GM19463 (cell line): Measurements from ENCODE around the gene TOP2B.

ENCODE experiments used
- ATAC-seq: cut with Tn5 transposase; IDR thresholded peaks from one replicate; pipeline ENCODE4 v1.9.1; 2021; ENCODE audit warnings: mild to moderate bottlenecking, moderate library complexity; ENCODE audit not compliant: unreplicated experiment

Gene TOP2B, protein sequence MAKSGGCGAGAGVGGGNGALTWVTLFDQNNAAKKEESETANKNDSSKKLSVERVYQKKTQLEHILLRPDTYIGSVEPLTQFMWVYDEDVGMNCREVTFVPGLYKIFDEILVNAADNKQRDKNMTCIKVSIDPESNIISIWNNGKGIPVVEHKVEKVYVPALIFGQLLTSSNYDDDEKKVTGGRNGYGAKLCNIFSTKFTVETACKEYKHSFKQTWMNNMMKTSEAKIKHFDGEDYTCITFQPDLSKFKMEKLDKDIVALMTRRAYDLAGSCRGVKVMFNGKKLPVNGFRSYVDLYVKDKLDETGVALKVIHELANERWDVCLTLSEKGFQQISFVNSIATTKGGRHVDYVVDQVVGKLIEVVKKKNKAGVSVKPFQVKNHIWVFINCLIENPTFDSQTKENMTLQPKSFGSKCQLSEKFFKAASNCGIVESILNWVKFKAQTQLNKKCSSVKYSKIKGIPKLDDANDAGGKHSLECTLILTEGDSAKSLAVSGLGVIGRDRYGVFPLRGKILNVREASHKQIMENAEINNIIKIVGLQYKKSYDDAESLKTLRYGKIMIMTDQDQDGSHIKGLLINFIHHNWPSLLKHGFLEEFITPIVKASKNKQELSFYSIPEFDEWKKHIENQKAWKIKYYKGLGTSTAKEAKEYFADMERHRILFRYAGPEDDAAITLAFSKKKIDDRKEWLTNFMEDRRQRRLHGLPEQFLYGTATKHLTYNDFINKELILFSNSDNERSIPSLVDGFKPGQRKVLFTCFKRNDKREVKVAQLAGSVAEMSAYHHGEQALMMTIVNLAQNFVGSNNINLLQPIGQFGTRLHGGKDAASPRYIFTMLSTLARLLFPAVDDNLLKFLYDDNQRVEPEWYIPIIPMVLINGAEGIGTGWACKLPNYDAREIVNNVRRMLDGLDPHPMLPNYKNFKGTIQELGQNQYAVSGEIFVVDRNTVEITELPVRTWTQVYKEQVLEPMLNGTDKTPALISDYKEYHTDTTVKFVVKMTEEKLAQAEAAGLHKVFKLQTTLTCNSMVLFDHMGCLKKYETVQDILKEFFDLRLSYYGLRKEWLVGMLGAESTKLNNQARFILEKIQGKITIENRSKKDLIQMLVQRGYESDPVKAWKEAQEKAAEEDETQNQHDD (N-terminal part only)

DNA sequence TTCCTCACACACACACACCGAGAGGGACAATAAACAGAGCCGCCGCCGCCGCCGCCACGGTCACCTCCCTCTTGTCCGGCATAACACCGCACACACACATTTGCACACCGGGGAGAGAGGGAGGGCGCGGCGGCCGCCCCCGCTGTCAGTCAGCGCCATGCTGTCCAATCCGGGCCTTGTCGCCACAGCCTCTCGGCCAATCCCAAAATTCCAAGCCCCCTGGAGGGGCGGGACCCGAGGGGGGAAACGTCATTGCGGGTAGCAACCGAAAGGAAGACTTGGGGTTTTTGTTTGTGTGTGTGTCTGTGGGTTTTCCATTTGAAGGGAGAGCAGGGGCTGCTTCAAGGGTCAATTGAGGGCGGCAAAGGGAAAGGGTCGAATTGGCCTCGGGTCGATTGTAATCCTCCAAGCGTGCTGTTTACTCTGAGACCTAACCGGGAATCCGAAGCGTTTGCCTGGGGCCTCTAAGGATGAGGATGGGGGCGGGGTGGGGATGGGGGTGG lies at the start of gene TOP2B:
Gene TOP2B (minus strand): TSS at position 96 of the 503 bp plus-strand sequence. CDS start 610 bp downstream, outside the sequence.
- ATAC-seq, result peak; percentile 88

GRCh38 chr3:25713341-25713985 lies 48.8 kb upstream of the TOP2B start:
- no peak for ATAC-seq

DNA sequence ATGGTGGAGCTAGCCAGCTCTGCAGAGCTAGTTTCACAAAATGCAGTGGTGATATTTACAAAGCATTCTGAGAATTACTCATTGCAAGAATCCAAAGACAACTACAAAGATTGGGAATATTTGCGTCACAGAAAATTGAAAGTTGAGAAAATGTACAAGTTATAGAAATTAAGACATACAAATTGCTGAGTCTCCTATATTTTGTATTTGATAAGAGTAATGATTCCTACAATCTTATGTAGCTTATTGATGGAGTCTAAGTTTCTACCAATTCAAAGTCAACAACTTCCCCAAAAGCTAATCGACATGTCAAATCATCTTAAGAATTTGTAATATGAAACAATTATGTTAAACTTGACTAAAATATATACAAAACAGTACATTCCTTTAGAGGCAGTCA lies 46.4 kb upstream of the TOP2B start:
- ATAC-seq, result no peak

DNA sequence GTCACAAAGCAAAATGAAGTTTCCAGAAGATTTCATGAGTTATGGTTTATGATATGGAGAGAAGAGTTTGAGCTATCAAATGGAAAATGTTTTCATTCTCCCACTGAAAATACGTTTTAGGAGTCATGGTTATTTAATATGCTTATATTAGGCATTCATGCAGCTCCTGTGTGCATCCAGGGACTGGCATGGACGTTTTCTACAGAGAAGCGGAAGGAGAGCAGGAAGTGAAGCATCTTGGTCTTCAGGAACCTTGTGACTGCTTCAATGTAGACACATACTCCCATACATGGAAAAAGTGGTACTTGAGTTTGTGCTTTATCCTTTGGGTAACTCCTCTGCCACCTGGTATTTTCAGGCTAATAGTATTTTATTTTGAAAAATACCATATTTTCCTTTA lies 43.3 kb upstream of the TOP2B start:
- ATAC-seq, result no peak

- ATAC-seq, result no peak
These were observed 42.7 kb upstream of the TOP2B start for GRCh38 chr3:25707268-25707926.

- no peak for ATAC-seq
These were observed 41.5 kb upstream of the TOP2B start for GRCh38 chr3:25706213-25706612.

DNA sequence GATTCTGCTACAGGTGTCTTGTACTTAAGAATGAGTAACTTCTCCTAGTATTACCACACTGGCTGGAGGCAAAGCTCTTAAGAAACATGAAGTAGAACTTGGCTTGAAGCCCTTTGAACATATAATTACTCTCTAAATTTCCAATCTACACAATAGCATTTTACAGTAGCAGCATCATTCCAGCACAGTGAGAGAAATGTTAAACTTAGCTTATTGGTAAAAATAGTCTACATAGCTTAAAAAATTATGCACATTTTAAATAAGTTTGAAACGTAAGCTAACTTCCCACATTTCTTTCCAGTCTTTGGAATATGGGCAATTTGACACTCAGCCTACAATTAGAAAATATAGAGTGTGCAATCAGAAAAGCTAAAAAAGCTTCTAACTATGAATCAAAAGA lies 32.8 kb upstream of the TOP2B start:
- no peak for ATAC-seq

DNA sequence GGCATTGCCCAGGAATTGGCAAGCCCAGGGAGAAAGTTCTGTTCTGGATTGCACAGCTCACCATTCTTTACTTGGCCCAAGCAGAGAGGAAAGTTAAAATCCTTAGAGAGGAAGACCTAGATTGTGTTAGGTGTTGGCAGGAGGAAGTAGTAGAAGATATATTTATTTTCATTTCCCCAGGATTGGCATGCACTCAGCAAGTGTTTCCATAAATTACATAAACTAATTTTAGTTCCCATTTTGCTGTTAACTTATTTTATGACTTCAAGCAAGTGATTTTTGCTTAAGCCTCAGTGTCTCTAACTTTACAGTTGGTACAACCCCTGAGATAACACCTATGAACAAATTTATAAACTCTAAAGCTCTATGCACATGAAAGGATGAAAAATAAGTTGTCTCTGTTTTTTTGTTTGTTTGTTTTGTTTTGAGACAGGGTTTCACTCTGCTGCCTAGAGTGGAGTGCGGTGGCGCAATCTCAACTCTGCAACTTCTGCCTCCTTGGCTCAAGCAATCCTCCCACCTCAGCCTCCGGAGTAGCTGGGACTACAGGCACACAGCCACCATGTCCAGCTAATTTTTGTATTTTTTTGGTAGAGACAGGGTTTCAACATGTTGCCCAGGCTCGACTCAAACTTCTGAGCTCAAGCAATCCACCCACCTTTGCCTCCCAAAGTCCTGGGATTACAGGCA lies 31.2 kb upstream of the TOP2B start:
- no peak for ATAC-seq

DNA sequence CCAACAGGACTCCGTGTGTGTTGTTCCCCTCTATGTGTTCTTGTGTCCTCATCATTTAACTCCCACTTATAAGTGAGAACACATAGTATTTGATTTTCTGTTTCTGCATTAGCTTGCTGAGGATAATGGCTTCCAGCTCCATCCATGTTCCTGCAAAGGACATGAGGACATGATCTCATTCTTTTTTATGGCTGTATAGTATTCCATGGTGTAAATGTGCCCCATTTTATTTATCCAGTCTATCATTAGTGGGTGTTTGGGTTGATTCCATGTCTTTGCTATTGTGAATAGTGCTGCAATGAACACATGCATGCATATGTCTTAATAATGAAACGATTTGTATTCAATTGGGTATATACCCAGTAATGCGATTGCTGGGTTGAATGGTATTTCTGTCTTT lies 28.5 kb upstream of the TOP2B start:
- no peak for ATAC-seq

DNA sequence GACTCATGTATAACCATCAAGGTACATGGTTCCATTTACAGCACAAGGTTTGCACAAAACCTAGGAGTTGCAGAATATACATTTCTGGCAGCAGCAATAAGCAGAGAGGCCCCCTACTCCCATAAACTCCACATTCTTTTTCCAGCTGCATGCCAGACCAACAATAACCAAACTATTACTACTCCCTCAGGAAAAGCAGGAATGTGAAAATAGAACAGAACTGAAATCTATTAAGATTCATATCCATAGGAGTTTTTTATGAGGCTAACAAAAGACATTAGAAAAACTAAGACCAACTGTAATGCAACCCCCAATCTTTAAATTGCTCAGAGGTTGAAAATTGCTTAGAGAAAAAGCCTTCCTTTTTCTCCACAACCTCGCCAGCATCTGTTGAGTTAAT lies 27.6 kb upstream of the TOP2B start:
- no peak for ATAC-seq

- no peak for ATAC-seq
These were observed 26.2 kb upstream of the TOP2B start for GRCh38 chr3:25690768-25691533.

- ATAC-seq, result no peak
These were observed 24.5 kb upstream of the TOP2B start for GRCh38 chr3:25689226-25689625.

GRCh38 chr3:25687742-25688141 lies 23.0 kb upstream of the TOP2B start:
- ATAC-seq, result no peak

DNA sequence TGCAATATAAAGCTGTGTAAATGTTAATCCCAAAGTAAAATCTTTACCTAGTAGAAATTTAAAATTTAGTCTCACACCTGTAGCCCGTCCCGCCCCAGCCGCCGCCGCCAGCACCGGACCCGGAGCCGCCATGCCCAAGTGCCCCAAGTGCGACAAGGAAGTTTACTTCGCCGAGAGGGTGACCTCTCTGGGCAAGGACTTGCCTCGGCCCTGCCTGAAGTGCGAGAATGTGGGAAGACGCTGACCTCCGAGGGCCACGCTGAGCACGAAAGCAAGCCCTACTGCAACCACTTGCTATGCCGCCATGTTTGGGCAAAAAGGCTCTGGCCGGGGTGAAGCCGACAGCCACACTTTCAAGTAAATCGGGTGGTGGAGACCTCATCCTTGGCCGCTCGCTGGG lies 22.1 kb upstream of the TOP2B start:
- ATAC-seq, result no peak

DNA sequence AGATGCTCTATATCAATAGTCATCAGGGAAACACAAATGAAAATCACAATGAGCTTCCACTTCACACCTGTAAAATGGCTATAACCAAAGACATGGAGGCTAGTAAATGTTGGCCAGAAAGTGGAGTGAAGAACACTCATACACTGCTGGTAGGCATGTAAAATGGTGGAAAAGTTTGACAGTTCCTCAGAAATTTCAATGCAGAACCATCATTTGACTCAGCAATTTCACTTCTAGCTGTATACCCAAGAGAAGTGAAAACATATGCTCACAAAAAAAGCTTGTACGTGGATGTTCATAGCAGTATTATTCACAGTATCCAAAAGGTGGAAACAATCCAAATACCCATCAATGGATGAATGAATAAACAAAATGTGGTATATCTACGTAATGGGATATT lies 19.2 kb upstream of the TOP2B start:
- no peak for ATAC-seq

DNA sequence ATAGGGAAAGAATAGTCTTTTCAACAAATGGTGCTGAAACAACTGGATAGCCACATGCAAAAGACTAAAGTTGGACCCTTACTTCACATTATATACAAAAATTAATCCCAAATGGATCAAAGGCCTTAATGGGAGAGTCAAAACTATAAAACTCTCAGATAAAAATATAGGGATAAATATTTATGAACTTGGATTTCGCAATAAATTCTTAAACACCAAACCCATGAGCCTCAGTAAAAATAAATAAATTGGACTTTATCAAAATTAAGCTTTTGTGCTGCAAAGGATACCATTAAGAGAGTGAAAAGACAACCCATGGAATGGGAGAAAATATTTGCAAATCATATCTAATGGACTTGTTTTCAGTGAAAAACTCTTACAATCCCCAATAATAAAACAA lies 18.7 kb upstream of the TOP2B start:
- no peak for ATAC-seq

DNA sequence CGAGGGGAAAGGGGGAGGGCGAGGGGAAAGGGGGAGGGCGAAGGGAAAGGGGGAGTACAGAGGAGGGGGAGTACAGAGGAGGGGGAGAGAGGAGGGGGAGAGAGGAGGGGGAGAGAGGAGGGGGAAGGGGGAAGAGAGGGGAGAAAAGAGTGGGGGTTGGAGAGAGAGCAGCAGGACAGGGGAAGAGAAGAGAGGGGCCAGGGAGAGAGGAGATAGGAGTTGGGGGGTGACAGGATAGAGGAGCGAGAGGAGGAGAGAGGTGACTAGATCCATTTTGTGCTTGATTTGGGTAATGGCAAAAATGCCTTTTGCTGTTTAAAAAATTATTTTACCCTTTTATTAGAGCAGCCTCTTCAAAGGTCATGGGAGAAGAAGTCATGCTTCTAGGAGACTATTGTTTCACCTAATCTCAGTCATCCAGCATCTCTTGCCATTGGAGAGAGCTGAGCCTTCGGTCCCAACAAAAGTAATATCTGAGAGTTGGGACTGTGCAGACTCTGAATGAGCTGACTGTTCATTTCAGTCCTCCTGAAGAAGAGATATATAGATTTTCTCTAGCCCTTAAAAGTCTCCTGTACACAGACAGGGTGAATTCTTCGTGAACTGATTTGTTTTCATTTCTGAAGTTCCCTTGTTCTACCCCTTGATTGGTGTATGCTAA lies 15.1 kb upstream of the TOP2B start:
- no peak for ATAC-seq

DNA sequence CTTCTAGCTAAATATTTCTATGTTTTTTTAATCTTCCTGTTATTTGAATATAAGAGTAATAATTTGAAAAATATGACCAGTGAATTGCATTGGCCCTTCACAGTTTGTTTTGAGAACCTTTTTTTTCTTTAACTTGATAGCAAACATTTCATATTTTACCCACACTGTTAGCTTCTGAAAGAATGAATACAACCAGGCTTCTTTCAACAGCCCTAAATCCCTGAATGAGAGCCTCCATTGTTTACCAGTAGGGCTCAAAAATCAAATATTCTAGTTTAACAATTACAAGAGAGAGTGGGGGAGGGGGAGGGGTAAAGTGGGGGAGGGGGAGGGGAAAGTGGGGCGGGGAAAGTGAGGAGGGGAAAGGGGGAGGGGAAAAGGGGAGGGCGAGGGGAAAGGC lies 14.5 kb upstream of the TOP2B start:
- no peak for ATAC-seq
